SK-N-SH (cell line): ENCODE results near the gene NEMP1. TPM values are rescaled to one million over a fixed set of nuclear protein-coding genes. Genes with fewer than 3 reads are reported as not detected.
"Not testable (repeated sequence)": the region's sequence is repeated elsewhere in the genome, so short reads cannot be mapped to it uniquely, and the experiment has no call there.

Experiments used
- CTCF ChIA-PET: fragments of 300-600, 350-600 bp; formaldehyde crosslinking; extraction: SDS; loops from one replicate; lab custom pipeline; 2021; lab: Yijun Ruan, JAX
- POLR2A ChIA-PET: fragments of 350-600 bp; sonication (Branson Sonifier 250); formaldehyde crosslinking; extraction: SDS; loops from one replicate; lab custom pipeline; 2020; ENCODE audit warnings: antibody characterized with exemption, inconsistent platforms; lab: Yijun Ruan, JAX
- DNase-seq: peaks from one replicate; pipeline ENCODE4 v3.0.0; 2012
- H2AFZ ChIP-seq: fragments of 200-600 bp; sonication (generic); 2 replicates; pipeline ENCODE4 v1.8.1; 2016; ENCODE audit warnings: antibody characterized with exemption, mild to moderate bottlenecking, low read depth
- H3F3A ChIP-seq: fragments of 200-600 bp; sonication (generic); replicated peaks from 2 replicates; pipeline ENCODE3; 2016; ENCODE audit warnings: antibody characterized with exemption, mild to moderate bottlenecking; ENCODE audit not compliant: insufficient read depth
- H3K27ac ChIP-seq, 2 experiments: fragments of 200-500 bp in 1 of 2; fragments of 200-600 bp in 1 of 2; sonication (Bioruptor generic) in 1 of 2; sonication (generic), shearing (Covaris generic) in 1 of 2; 2 replicates each; pipeline versions ENCODE4 v1.5.1 to v1.6.1; 2014 to 2016; ENCODE audit warnings: low read depth in 2 of 2, inconsistent platforms in 1 of 2, low read length in 1 of 2, mild to moderate bottlenecking in 1 of 2, mixed read lengths in 1 of 2
- H3K27me3 ChIP-seq: fragments of 200-600 bp; sonication (generic), shearing (Covaris generic); 2 replicates; pipeline ENCODE4 v1.6.1; 2016; ENCODE audit warnings: mixed run types; ENCODE audit not compliant: insufficient read depth
- H3K36me3 ChIP-seq, 2 experiments: fragments of 200-500 bp in 1 of 2; fragments of 200-600 bp in 1 of 2; sonication (Bioruptor generic) in 1 of 2; sonication (generic) in 1 of 2; replicated peaks in 1 of 2; 2 replicates each; pipeline versions ENCODE3 to v1.5.1; 2014 to 2016; ENCODE audit warnings: low read length in 1 of 2, mild to moderate bottlenecking in 1 of 2; ENCODE audit not compliant: insufficient read depth in 2 of 2, control insufficient read depth in 1 of 2
- H3K4me1 ChIP-seq, 2 experiments: fragments of 200-500 bp in 1 of 2; fragments of 200-600 bp in 1 of 2; sonication (Bioruptor generic) in 1 of 2; sonication (generic), shearing (Covaris generic) in 1 of 2; 2 replicates each; pipeline versions ENCODE4 v1.5.1 to v1.6.1; 2014 to 2016; ENCODE audit warnings: low read depth in 1 of 2, low read length in 1 of 2, mixed run types in 1 of 2; ENCODE audit not compliant: insufficient read depth in 2 of 2, control insufficient read depth in 1 of 2
- H3K4me2 ChIP-seq: fragments of 200-600 bp; sonication (generic), shearing (Covaris generic); 2 replicates; pipeline ENCODE4 v1.6.1; 2017; ENCODE audit warnings: mixed run types
- H3K4me3 ChIP-seq, 2 experiments: fragments of 200-500 bp in 1 of 2; fragments of 200-600 bp in 1 of 2; sonication (Bioruptor generic) in 1 of 2; sonication (generic), shearing (Covaris generic) in 1 of 2; 2 replicates each; pipeline versions ENCODE4 v1.5.1 to v1.8.1; 2014 to 2016; ENCODE audit warnings: low read depth in 2 of 2, inconsistent platforms in 1 of 2, low read length in 1 of 2, mild to moderate bottlenecking in 1 of 2, mixed read lengths in 1 of 2, moderate library complexity in 1 of 2
- H3K79me2 ChIP-seq: fragments of 200-600 bp; sonication (generic); 2 replicates; pipeline ENCODE4 v1.8.1; 2017; ENCODE audit warnings: mild to moderate bottlenecking; ENCODE audit not compliant: insufficient read depth
- H3K9ac ChIP-seq: fragments of 200-600 bp; sonication (generic); 2 replicates; pipeline ENCODE4 v1.6.1; 2017; ENCODE audit warnings: mixed run types
- H3K9me2 ChIP-seq: fragments of 200-600 bp; sonication (generic); 2 replicates; pipeline ENCODE4 v1.6.1; 2017; ENCODE audit warnings: mixed run types
- H3K9me3 ChIP-seq: fragments of 200-600 bp; sonication (generic); 2 replicates; pipeline ENCODE4 v1.6.1; 2017; ENCODE audit warnings: mixed run types, mild to moderate bottlenecking, moderate library complexity
- H4K20me1 ChIP-seq: fragments of 200-600 bp; sonication (generic); 2 replicates; pipeline ENCODE4 v1.6.1; 2017; ENCODE audit warnings: mild to moderate bottlenecking, mixed run types; ENCODE audit not compliant: insufficient read depth
- FOXM1 ChIP-seq: IDR thresholded peaks from 2 replicates; pipeline ENCODE4 v1.4.0; 2012; ENCODE audit warnings: low read depth, mild to moderate bottlenecking
- RCOR1 ChIP-seq: fragments of 150-350 bp; IDR thresholded peaks from 2 replicates; pipeline ENCODE4 v1.6.1; 2017; ENCODE audit warnings: antibody characterized with exemption, low read length
- USF1 ChIP-seq: IDR thresholded peaks from 2 replicates; pipeline ENCODE4 v1.4.0; 2012; ENCODE audit warnings: low read depth, borderline replicate concordance
- ZBTB33 ChIP-seq: IDR thresholded peaks from 2 replicates; pipeline ENCODE4 v1.4.0; 2012; ENCODE audit warnings: low read depth, borderline replicate concordance
- WGBS: methylation state at CpG from one replicate; pipeline ENCODE4 v1.1.6; 2017; ENCODE audit warnings: low lambda C conversion rate; 5-methylcytosine and 5-hydroxymethylcytosine counted together
- polyA plus RNA-seq, 3 experiments: library from polyadenylated mRNA; depleted of rRNA; stranded (reverse); fragments of >200 nt; gene quantifications; 2 replicates each; pipeline ENCODE4 v1.2.3, GENCODE V29; 2012

The NEMP1 gene
- polyA plus RNA-seq, 1 of the 3 experiments (the other 2 are of a cell fraction): 6.2 TPM

GRCh38 chr12:57055824-57056223 lies 22.8 kb downstream of the NEMP1 start:
- DNase-seq: no peak
- Histone ChIP-seq H3K79me2 (no peaks in the 10 kb centered on the region), H3K4me3 (no peak overlapping the region), H3K4me2 (no peak overlapping the region), H3K9ac (no peak overlapping the region), H4K20me1 (no peaks in the 10 kb centered on the region), H3K9me2 (no peaks in the 10 kb centered on the region), H2AFZ (no peak overlapping the region), H3K27ac (no peak overlapping the region), H3K4me1 (no peaks in the 10 kb centered on the region; a peak in 1 of 4 replicates), H3K9me3 (no peaks in the 10 kb centered on the region), H3K27me3 (no peaks in the 10 kb centered on the region), H3F3A (no peaks in the 10 kb centered on the region), H3K36me3 (peaks cover 22 to 44% of the 10 kb centered on the region in 2 experiments)
- WGBS: 93% methylated on average over 3 of the region's 3 CpGs
- CTCF ChIA-PET: interaction anchor here (1.0 to 8.9 kb wide), 6 partner anchors 10 to 54 kb away, joined by 3 to 257 read pairs (median 6); partner anchors contain the start of genes STAT6 and ZBTB39
- TF ChIP-seq USF1: no peak
- TF ChIP-seq FOXM1: no peak
- no peak for TF ChIP-seq ZBTB33
- no peak for TF ChIP-seq RCOR1
- POLR2A ChIA-PET: no interaction called here

- POLR2A ChIA-PET, H3K9me2 ChIP-seq, H3K4me2 ChIP-seq, DNase-seq, H3K79me2 ChIP-seq, H3F3A ChIP-seq, H4K20me1 ChIP-seq, H3K4me1 ChIP-seq, H3K27ac ChIP-seq, CTCF ChIA-PET, H3K9ac ChIP-seq, H3K27me3 ChIP-seq, H2AFZ ChIP-seq, H3K9me3 ChIP-seq, H3K4me3 ChIP-seq: not testable (repeated sequence)
- 92% methylated on average over 4 of the region's 4 CpGs for WGBS
- H3K36me3 ChIP-seq: peaks cover 9 to 24% of the 10 kb centered on the region in 2 experiments
Measured at GRCh38 chr12:57053901-57054300, 24.7 kb downstream of the NEMP1 start.

DNA sequence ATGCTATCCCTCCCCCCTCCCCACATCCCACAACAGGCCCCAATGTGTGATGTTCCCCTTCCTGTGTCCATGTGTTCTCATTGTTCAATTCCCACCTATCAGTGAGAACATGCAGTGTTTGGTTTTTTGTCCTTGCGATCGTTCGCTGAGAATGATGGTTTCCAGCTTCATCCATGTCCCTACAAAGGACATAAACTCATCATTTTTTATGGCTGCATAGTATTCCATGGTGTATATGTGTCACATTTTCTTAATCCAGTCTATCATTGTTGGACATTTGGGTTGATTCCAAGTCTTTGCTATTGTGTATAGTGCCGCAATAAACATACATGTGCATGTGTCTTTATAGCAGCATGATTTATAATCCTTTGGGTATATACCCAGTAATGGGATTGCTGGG lies 25.4 kb downstream of the NEMP1 start:
- H3K9me2 ChIP-seq, H3K4me3 ChIP-seq, H3F3A ChIP-seq, DNase-seq, POLR2A ChIA-PET, H3K9ac ChIP-seq, H3K4me2 ChIP-seq, H3K27me3 ChIP-seq, H2AFZ ChIP-seq, H3K79me2 ChIP-seq, H3K9me3 ChIP-seq, H4K20me1 ChIP-seq, H3K4me1 ChIP-seq, H3K27ac ChIP-seq: not testable (repeated sequence)
- peaks cover 9 to 17% of the 10 kb centered on the region in 2 experiments for H3K36me3 ChIP-seq
- CTCF ChIA-PET: interaction anchor here (5.5 to 8.6 kb wide), 2 partner anchors 8 to 47 kb away, joined by 53 to 81 read pairs; partner anchors contain the start of gene ZBTB39
- 93% methylated on average over 4 of the region's 4 CpGs for WGBS
